ENCODE data around the gene RGS14. TPM values are rescaled to one million over a fixed set of nuclear protein-coding genes. Genes with fewer than 3 reads are reported as not detected.
"Not testable (repeated sequence)": the region's sequence is repeated elsewhere in the genome, so short reads cannot be mapped to it uniquely, and the experiment has no call there.

The RGS14 gene
- total RNA-seq, 1 donor from 2014 or later, result 16.6 TPM

GRCh38 chr5:177371120-177372033 lies 13.7 kb downstream of the RGS14 start:
- DNase-seq (ENCODE audit: extremely low spot score, unreplicated experiment), result no peak
- Mint-ChIP-seq H3K27ac (no peak overlapping the region), H3K9me3 (no peaks in the 10 kb centered on the region), H3K27me3 (peaks cover 6% of the 10 kb centered on the region), H3K4me3 (peak overlapping the region; percentile 81), H3K36me3 (no peaks in the 10 kb centered on the region), H3K4me1 (ENCODE audit: unreplicated experiment) (peaks cover 15% of the 10 kb centered on the region)
- TF ChIP-seq CTCF (conservative IDR thresholded peaks at IDR 0.05), result no peak

- no peak for DNase-seq (ENCODE audit: extremely low spot score, unreplicated experiment)
- H3K4me3 Mint-ChIP-seq, result peak overlapping the region; percentile 80
- H3K36me3 Mint-ChIP-seq, result no peaks in the 10 kb centered on the region
- no peaks in the 10 kb centered on the region for H3K9me3 Mint-ChIP-seq
- peaks cover 6% of the 10 kb centered on the region for H3K27me3 Mint-ChIP-seq
- H3K4me1 Mint-ChIP-seq (ENCODE audit: unreplicated experiment), result peaks cover 8% of the 10 kb centered on the region
- H3K27ac Mint-ChIP-seq, result no peak overlapping the region
- no peak for TF ChIP-seq CTCF (conservative IDR thresholded peaks at IDR 0.05)
Observed at GRCh38 chr5:177372034-177372896, 14.5 kb downstream of the RGS14 start.

- Mint-ChIP-seq H3K27me3 (peaks cover 6% of the 10 kb centered on the region), H3K4me3 (no peak overlapping the region), H3K27ac (no peak overlapping the region), H3K36me3 (no peaks in the 10 kb centered on the region), H3K4me1 (ENCODE audit: unreplicated experiment) (peaks cover 8% of the 10 kb centered on the region), H3K9me3 (no peaks in the 10 kb centered on the region)
- no peak for DNase-seq (ENCODE audit: extremely low spot score, unreplicated experiment)
- no peak for TF ChIP-seq CTCF (conservative IDR thresholded peaks at IDR 0.05)
Observed at GRCh38 chr5:177372910-177373309, 15.2 kb downstream of the RGS14 start.

- H3K4me1 Mint-ChIP-seq (ENCODE audit: unreplicated experiment), result peaks cover 8% of the 10 kb centered on the region
- H3K27me3 Mint-ChIP-seq, result peaks cover 6% of the 10 kb centered on the region
- H3K27ac Mint-ChIP-seq, result no peak overlapping the region
- H3K9me3 Mint-ChIP-seq, result no peaks in the 10 kb centered on the region
- TF ChIP-seq CTCF (conservative IDR thresholded peaks at IDR 0.05), result no peak
- H3K4me3 Mint-ChIP-seq, result peak overlapping the region; percentile 16
- no peak for DNase-seq (ENCODE audit: extremely low spot score, unreplicated experiment)
- no peaks in the 10 kb centered on the region for H3K36me3 Mint-ChIP-seq
Observed at GRCh38 chr5:177373806-177374205, 16.1 kb downstream of the RGS14 start.

- Mint-ChIP-seq H3K36me3 (no peaks in the 10 kb centered on the region), H3K4me1 (ENCODE audit: unreplicated experiment) (peaks cover 4% of the 10 kb centered on the region), H3K9me3 (no peaks in the 10 kb centered on the region), H3K27me3 (peaks cover 2% of the 10 kb centered on the region), H3K27ac (no peak overlapping the region), H3K4me3 (peak overlapping the region; percentile 16)
- DNase-seq (ENCODE audit: extremely low spot score, unreplicated experiment), result no peak
- no peak for TF ChIP-seq CTCF (conservative IDR thresholded peaks at IDR 0.05)
Observed at GRCh38 chr5:177374211-177374610, 16.5 kb downstream of the RGS14 start.

- H3K9me3 Mint-ChIP-seq; H3K4me3 Mint-ChIP-seq; H3K36me3 Mint-ChIP-seq; H3K27me3 Mint-ChIP-seq; DNase-seq (ENCODE audit: extremely low spot score, unreplicated experiment); H3K4me1 Mint-ChIP-seq (ENCODE audit: unreplicated experiment); H3K27ac Mint-ChIP-seq: not testable (repeated sequence)
Observed at GRCh38 chr5:177375516-177375915, 17.8 kb downstream of the RGS14 start.

Measured in type B pancreatic cell (in vitro differentiated cells).